Mesenteric fat pad (tissue), 1 donor: ENCODE measurements around the gene CTDSP2. TPM values are rescaled to one million over a fixed set of nuclear protein-coding genes. Genes with fewer than 3 reads are reported as not detected.
"Not testable (repeated sequence)": the region's sequence is repeated elsewhere in the genome, so short reads cannot be mapped to it uniquely, and the experiment has no call there.

Source experiments
- DNase-seq: peaks from one replicate; pipeline ENCODE4 v3.0.0-alpha.2; 2020; ENCODE audit warnings: low spot score
- total RNA-seq: library from RNA; stranded (reverse); fragmentation: NEBNext Ultra II Directional; extraction: Animal tissue kit (Norgen Biotek cat#: 25700); gene quantifications from one replicate; pipeline ENCODE4 v1.2.1, GENCODE V29; 2021
- donor health status: DM: yes; HTN: yes; CAD: no.

The CTDSP2 gene
- total RNA-seq, 1 donor from 2014 or later: 156 TPM

GRCh38 chr12:57783861-57784260 lies 62.7 kb downstream of the CTDSP2 start:
- DNase-seq: no peak

- DNase-seq: no peak
These were observed 63.1 kb downstream of the CTDSP2 start for GRCh38 chr12:57783466-57783801.

- peak; percentile 98 for DNase-seq
These were observed 63.7 kb downstream of the CTDSP2 start, which contains the start of gene TSFM for GRCh38 chr12:57782608-57783465. Gene TSFM (plus strand): TSS chr12:57782787. CDS start chr12:57782802, 15 bp downstream.

- no peak for DNase-seq
These were observed 64.3 kb downstream of the CTDSP2 start for GRCh38 chr12:57782243-57782607.

- no peak for DNase-seq
These were observed 64.7 kb downstream of the CTDSP2 start for GRCh38 chr12:57781801-57782200.

- DNase-seq: no peak
These were observed 65.3 kb downstream of the CTDSP2 start for GRCh38 chr12:57781244-57781643.

- no peak for DNase-seq
These were observed 66.1 kb downstream of the CTDSP2 start for GRCh38 chr12:57780284-57780897.

GRCh38 chr12:57779736-57780135 lies 66.8 kb downstream of the CTDSP2 start:
- DNase-seq: no peak

- no peak for DNase-seq
These were observed 68.6 kb downstream of the CTDSP2 start for GRCh38 chr12:57777911-57778310.

GRCh38 chr12:57777367-57777766 lies 69.2 kb downstream of the CTDSP2 start:
- DNase-seq: no peak

GRCh38 chr12:57776247-57776587 lies 70.3 kb downstream of the CTDSP2 start:
- no peak for DNase-seq

- DNase-seq: no peak
These were observed 70.8 kb downstream of the CTDSP2 start for GRCh38 chr12:57775563-57776246.

GRCh38 chr12:57775044-57775443 lies 71.5 kb downstream of the CTDSP2 start:
- no peak for DNase-seq

GRCh38 chr12:57774634-57775033 lies 71.9 kb downstream of the CTDSP2 start:
- not testable (repeated sequence) for DNase-seq

- DNase-seq: peak; percentile 91
These were observed 73.9 kb downstream of the CTDSP2 start, which contains the start of gene EEF1AKMT3 for GRCh38 chr12:57772429-57773322. Gene EEF1AKMT3 (plus strand): TSS chr12:57772614. CDS start chr12:57772725, 111 bp downstream.

GRCh38 chr12:57771873-57772428 lies 74.6 kb downstream of the CTDSP2 start, which contains the start of gene METTL1:
Gene METTL1 (minus strand): TSS chr12:57772105. CDS start chr12:57772083, 22 bp downstream.
- DNase-seq: peak; percentile 97

GRCh38 chr12:57771236-57771872 lies 75.2 kb downstream of the CTDSP2 start:
- peak; percentile 92 for DNase-seq

- DNase-seq: peak; percentile 20
These were observed 75.8 kb downstream of the CTDSP2 start for GRCh38 chr12:57770734-57771133.
